GM21825 (cell line): ENCODE data around the gene AK9.
"Not testable (repeated sequence)": the region's sequence is repeated elsewhere in the genome, so short reads cannot be mapped to it uniquely, and the experiment has no call there.

Experiments used
- ATAC-seq: cut with Tn5 transposase; IDR thresholded peaks from one replicate; pipeline ENCODE4 v1.9.1; 2021; ENCODE audit warnings: mild to moderate bottlenecking, moderate library complexity; ENCODE audit not compliant: unreplicated experiment

The AK9 gene

DNA sequence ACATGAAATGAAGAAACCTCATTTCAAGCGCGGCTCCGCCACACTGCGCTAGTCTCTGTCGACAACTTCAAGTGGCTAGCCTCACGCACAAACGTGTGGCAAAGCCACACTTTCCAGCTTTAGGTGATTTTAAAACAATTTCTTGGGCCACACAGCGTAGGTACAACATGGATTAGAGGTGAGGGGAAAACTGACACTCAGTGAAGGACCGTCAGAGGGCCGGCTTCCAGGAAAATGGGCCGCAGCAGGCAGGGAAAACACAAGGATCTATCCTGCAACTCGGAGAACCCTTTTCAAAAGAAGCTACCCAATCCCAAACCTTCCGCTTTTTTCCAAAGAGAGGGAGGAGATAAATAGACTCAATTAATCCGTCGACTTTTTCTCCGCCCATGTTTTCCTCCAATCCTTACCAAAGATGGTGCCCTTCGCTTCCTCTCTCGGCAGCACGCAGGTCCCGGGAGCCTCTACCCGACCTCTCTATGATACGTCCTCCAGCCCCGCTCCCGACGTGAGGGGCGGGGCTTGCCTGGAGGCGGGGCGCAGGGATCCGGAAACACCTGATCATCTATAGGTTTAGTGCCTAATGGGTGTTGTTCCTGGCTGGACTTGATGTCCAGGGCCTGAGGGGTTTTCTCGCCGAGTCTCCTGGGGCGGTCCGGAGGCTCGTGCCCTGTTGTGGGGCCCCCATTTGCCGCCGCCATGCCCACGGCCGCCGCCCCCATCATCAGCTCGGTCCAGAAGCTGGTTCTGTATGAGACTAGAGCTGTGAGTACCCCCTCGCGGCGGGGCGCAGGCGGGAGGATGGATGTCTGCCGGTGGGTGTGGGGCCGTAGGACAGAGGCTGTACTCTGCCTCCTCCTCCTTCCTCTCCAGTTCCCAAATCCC is at the start of gene AK9, which contains the start of gene FIG4:
AK9 (minus strand) TSS at position 466 of the 885 bp plus-strand sequence. CDS start 15,457 bp downstream, outside the sequence.
FIG4 (plus strand) TSS at position 560 of the 885 bp plus-strand sequence; CDS start at position 700, 140 bp downstream.
- ATAC-seq, result peak; percentile 95

DNA sequence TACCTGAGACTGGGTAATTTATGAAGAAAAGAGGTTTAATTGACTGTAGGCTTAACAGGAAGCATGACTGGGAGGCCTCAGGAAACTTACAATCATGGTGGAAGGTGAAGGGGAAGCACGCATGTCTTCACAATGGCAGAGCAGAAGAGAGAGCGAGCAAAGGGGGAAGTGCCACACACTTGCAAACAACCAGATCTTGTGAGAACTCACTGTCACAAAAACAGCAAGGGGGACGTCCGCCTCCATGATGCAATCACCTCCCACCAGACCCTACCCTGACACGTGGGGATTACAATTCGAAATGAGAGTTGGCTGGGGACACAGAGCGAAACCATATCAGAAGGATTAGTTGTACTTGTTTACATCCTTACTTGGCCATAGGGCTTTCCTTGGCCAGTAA is 49.8 kb upstream of the AK9 start:
- ATAC-seq, result no peak

- no peak for ATAC-seq
Observed at GRCh38 chr6:109739686-109740085, 48.7 kb upstream of the AK9 start.

DNA sequence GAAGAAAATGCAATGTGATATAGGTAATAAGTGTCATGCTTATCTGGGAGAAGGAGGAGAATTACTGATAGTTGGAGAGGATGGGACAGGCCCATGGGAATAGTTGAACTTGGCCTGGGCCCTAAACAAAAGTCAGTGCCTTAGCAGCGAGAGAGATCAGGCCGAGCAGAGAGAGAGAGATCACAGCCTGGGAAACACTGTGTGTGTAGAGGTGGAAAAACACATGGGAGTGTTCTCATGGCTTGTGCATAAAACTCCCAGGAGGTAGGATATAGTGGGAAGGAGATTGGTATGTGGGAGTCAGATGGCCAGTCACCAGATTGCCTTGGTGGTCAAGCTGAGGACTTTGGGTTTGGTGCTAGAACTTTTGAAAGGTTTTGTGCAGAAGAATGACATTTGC is 47.7 kb upstream of the AK9 start:
- ATAC-seq, result no peak

GRCh38 chr6:109738255-109738654 is 47.3 kb upstream of the AK9 start:
- ATAC-seq, result no peak

DNA sequence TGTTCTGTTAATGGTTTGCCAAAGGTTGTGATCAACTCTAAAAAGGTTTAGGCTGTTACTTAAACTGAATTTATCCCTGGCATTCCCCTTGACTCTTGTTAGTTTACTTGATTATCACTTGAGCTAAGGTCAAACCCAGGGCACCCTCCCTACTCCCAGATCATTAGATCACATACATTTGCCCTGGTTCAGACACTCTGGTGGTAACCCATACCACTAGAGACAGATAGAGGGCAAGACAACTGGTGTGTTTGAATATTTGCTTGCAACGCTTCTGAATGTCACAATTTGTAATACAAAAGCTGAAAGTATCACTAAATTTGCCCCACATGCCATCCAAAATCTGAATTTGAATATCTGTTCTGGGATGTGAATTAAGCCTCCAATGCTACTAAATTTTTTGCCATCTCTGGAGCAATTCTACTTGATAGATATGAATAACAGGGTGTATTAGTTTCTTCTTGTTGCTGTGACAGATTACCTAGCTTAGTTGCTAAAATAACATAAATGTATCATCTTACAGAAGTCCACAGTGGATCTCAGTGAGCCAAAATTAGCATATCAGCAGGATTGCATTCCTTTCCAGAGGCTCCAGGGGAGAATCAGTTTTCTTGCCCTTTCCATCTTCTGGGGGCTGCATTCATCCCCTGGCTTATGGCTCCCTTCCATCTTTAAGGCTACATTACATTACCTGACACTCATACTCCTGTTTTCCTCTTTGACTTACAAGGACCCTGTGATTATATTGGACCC is 45.4 kb upstream of the AK9 start:
- ATAC-seq, result no peak

- not testable (repeated sequence) for ATAC-seq
Observed at GRCh38 chr6:109725250-109725649, 34.2 kb upstream of the AK9 start.

DNA sequence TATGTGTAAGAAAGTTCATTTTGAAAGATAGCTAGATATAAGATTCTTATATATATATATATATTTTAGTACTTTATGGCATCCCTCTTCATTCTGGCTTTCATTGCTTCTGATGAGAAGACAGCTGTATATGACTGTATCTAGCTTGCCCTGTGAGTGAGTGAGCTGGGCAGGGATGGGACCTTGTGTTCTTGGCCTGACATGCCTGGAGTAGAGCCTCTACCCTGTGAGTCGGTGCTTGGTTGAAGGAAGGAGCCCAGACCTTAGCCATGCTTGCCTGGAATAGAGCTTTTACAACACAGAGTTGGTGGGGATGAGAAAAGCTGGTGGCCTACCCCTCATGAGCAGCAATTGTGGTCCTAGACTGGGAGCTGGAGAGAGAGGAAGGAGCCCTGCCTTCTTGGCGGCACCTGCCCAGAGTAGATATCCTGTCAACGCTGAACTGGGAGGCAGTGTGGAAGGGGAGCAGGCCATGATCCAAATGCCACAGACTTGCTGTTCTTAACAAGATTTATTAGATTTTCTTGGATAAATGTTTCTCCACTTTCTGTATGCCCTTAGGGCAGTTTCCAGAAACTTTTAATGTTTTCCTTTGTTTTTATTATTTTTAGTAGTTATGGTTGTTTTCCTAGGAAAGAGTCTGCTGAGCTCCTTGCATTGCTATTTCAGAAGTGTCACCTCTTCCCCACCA is 31.7 kb upstream of the AK9 start:
- no peak for ATAC-seq

GRCh38 chr6:109722011-109722410 is 31.0 kb upstream of the AK9 start:
- ATAC-seq, result no peak

GRCh38 chr6:109720311-109720710 is 29.3 kb upstream of the AK9 start:
- ATAC-seq, result no peak

DNA sequence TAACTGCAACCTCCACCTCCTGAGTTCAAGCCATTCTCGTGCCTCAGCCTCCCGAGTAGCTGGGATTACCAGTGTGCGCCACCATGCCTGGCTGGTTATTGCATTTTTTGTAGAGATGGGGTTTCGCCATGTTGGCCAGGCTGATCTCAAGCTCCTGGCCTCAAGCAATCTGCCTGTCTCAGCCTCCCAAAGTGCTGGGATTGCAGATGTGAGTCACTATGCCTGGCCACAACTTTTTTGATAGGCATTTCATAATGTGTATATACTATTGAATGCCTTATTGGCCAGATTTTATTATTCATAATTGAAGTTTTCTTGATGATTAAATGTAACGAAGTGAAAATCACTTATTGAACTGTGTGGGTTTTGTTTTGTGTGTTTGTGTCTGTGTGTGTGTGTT is 28.0 kb upstream of the AK9 start:
- ATAC-seq, result no peak

GRCh38 chr6:109717971-109718370 is 27.0 kb upstream of the AK9 start:
- no peak for ATAC-seq

DNA sequence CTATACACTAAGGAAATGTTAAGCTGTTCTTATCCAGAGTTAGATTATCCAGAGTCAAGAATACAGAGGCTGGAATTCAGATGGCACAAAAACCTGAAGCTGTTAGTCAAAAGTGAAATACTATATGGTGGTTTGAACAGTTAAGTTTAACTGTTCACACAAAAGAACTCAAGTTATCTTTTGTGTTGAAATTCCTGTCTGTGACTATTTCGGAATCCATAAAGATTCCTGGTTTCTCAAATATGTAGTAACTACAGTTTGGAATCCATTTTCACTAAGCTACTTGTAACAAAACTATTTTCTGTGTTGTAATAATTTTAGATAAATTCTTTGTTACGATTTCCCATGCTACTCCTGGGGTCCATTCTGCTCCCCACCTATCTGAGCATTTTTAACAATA is 24.6 kb upstream of the AK9 start:
- ATAC-seq, result no peak

DNA sequence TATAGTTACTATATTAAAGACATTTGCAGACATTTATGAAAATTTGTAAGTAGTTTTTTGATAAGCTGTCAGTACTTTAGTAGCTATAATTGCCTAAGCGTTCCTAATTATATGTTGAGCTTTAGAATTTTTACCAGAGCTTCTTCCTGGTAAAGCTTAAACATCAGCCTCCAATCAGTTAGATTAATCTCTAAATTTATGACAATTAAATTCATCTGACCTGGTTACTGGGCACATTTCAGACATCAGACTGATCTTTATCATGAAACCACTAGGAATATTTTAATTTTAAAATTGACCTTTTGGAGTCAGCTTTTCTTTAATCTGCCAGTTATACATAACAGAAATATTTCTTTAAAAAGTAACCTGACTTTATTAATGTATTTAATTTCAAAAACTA is 23.6 kb upstream of the AK9 start:
- ATAC-seq, result no peak

DNA sequence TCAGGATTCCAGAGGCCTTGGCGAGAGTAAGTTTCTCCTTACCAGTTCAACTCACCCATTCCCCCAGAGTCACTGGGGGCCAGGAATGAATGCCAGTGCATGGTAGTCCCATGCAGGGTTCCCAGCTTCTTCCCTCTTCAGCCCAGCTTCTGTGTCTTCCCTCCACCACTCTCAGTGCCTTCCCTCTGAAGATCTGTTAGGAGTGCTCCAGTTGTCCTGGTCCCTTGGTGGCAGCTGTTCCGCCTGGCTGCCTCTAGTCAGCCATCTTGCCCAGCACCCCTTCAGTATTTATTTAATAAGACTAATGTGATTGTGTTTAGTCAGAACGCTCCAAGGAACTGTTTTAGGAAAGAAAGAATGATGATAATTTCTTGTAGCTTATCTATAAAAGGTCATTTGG is 23.2 kb upstream of the AK9 start:
- ATAC-seq, result no peak

DNA sequence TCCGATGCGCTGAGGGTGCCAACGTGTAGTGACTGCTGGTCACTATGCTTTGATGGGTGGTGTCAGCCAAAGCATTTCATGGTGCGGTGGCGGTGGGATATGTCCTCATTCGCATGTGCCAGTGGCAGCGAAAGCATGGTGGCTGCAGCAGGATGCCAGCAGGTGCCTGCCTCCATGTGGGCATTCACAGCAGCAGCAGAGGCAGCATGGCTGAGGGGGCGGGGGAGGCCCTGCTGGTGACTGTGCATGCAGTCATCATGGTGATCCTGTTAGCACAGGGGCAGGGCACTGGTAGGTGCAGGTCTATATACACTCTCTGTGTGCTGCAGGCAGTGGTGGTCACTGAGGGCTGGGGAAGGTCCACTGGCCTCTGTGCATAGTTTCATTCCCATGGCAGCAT is 22.1 kb upstream of the AK9 start:
- no peak for ATAC-seq

DNA sequence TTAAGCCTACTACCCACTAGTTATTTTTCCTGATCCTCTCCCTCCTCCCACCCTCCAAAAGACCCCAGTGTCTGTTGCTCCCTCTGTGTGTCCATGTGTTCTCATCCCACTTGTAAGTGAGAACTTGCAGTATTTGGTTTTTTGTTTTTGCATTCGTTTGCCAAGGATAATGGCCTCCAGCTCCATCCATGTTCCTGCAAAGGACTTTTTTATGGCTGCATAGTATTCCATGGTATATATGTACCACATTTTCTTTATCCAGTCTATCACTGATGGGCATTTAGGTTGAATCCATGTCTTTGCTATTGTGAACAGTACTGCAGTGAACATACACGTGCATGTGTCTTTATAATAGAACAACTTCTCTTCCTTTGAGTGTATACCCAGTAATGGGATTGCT is 17.1 kb upstream of the AK9 start:
- ATAC-seq, result not testable (repeated sequence)

DNA sequence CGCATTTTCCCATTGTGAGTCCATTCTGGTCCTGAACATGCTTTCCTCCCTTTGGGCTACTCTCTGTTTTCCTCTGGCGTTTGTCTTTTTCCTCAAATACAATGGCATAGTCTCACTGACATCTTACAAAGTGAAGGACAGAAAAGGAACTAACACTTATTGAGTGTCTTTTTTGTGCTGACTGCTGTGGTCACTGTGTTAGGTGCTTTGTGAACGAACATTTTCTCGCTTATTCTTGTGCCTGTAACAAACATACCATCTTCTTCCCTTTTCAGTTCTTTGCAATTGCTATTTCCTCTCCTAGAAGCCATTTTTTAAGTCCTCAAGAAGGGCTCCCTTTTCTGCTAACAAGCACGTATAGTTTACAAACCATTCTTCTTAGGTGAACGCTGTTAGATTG is 15.5 kb upstream of the AK9 start:
- no peak for ATAC-seq

DNA sequence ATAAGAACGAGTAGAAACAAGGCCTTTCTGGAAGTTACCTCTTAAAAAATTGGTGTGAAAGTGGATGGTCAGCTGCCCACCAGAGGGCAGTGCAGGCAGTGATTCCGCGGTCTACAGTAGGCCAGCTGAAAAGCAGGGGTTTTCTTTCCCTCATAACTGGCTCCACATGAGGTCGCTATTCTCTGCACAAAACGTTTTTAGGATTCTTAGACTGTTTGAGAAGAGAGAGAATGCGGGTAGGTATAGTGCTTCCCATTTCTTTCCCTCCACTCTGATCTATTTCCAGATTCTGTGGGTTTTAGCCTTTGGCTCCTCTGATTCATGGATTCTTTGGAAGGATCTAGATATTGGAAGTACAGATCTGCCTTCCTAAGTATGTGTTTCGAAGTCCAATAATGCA is 14.3 kb upstream of the AK9 start:
- peak; percentile 91 for ATAC-seq

DNA sequence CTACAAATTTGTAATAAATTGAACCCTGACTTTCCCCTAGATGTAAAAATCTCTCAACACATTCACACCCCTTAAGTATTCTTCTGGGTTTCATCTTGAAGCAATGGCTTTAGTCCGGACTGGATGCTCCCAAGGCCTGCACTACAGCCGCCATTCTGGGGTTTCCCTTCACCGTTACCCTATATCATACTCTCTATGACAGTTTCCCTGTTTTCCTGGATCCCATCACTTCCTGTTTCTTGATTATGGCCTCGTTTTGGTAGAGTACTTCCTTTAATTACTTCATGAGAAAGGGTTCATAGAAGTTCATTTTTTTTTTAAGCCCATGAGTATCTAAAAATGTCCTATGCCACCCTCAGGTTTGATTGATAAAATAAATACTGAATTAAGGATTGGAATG is 11.8 kb upstream of the AK9 start:
- no peak for ATAC-seq

GRCh38 chr6:109701774-109702173 is 10.8 kb upstream of the AK9 start:
- no peak for ATAC-seq
